ENCODE results near the gene DNMBP.
"Not testable (repeated sequence)": the region's sequence is repeated elsewhere in the genome, so short reads cannot be mapped to it uniquely, and the experiment has no call there.

Gene DNMBP

DNA sequence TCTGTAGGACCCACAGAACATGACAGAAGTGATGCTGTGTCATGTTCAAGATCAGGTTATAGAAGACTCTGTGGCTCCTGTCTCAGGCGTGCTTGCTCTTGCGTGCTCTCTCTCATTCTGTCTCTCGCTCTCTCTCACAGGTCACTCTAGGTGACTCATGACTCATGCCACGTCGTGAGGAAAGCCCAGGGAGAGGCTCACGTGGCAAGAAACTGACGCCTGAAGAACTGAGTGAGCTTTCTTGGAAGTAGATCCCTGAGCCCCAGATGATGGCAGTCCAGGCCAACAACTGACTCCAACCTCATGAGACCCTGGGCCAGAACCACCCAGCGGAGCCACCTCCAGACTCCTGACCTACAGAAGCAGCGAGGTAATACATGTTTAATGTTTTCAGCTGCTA is 103.3 kb downstream of the DNMBP start:
- DNase-seq, result no peak

- no peak for DNase-seq
These were observed 103.8 kb downstream of the DNMBP start for GRCh38 chr10:99905971-99906370.

DNA sequence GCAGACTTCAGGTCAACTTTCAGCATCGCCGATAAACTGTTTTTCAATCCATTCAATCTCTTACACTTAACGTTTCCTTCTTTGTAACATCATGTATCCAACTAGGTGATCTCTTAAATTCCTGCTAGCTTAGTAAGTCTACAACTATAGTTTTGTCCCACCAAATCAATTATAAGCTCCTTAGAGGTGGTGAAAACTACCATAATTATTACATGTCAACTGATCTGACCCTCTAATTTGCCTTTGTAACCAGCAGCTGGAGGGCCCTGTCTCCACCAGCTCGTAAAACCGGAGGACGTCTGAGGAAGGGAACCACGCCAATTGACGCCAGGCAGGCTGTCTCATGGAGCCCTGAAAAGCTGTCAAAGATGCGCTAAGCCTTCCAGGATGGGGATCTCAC is 113.9 kb downstream of the DNMBP start:
- no peak for DNase-seq

GRCh38 chr10:99895066-99895465 is 114.7 kb downstream of the DNMBP start:
- not testable (repeated sequence) for DNase-seq

GRCh38 chr10:99894613-99895012 is 115.1 kb downstream of the DNMBP start:
- no peak for DNase-seq

DNA sequence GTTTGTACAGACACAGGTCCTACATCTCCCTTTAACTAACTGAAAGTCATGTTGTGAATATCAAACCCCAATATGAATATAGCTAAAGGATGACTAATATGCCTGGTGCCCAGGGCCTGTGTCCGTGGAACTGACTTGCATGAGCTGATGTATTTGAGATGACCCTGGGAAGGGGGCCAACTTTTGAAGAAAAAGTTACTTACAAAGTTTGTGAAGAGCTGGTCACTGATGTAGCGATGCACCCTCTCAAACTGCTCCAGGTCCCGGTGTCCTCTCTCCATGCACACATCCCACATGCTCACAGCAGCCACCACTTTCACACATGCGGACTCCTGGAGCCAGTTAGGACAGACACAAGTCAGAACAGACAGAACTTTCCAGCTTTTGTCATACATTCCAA is 121.1 kb downstream of the DNMBP start:
- no peak for DNase-seq

DNA sequence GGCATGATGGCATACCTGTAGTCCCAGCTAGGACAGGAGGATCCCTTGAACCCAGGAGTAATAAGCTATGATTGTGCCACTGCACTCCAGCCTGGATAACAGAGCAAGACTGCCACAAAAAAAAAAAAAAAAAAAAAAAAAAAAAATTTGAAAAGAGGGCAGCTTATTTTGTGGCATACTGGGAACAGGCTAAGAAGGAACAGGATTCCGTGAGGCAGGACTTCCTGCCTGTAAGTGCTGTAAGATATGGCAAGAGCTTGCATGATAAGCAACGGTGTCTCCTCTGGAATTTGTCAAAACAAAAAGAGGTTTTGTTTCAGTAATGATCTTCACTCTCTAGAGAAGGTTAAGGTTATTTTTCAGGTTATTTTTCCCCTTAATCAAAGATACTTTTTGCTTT is 126.2 kb downstream of the DNMBP start:
- no peak for DNase-seq

GRCh38 chr10:99881371-99881770 is 128.4 kb downstream of the DNMBP start:
- DNase-seq, result no peak

- no peak for DNase-seq
These were observed 129.5 kb downstream of the DNMBP start for GRCh38 chr10:99880080-99880835.

- DNase-seq, result no peak
These were observed 134.3 kb downstream of the DNMBP start for GRCh38 chr10:99875473-99875872.

GRCh38 chr10:99874341-99875085 is 135.2 kb downstream of the DNMBP start:
- DNase-seq, result no peak

GRCh38 chr10:99873846-99874245 is 135.9 kb downstream of the DNMBP start:
- DNase-seq, result no peak

DNA sequence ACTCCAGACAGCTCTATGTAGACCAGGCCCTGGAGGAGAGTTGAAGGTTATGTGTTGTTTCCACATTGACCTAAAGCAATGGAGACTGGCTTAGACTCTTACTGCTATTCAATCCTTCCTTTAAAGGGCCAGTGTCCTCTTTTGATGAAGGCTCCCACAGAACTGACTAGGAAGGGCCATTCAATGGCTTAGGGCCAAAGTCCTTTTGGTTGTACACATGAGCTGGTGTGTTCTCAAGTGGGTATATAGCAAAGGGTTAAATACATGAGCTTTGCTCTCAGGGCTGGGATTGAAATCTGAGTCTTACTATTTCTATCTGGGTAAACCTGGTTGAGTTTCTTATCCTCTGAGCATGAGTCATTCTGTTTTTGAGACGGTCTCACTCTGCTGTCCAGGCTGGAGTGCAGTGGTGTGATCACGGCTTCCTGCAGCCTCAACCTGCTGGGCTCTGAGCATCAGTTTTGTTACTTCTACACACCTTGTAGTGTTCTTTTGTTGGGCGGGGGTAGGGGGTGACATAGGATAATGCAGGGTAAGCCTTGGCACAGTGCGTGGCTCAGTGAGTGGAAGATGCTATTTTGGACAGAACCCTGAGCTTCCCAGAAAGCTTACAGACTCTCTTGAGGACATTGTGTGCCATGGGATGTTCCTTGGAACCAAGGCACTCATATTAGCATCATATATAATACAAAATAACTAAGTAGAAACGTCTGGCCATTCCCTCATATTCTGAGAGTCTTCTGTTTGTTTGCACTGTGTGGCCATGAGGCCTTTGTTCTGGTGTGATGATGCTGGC is 137.2 kb downstream of the DNMBP start:
- peak in 1 of 5 experiments; percentile 19 for DNase-seq

GRCh38 chr10:99870123-99870730 is 139.5 kb downstream of the DNMBP start:
- peak in 4 of 5 experiments; percentile 16 to 93 (median 40) for DNase-seq

GRCh38 chr10:99869581-99870122 is 140.1 kb downstream of the DNMBP start:
- no peak for DNase-seq

DNA sequence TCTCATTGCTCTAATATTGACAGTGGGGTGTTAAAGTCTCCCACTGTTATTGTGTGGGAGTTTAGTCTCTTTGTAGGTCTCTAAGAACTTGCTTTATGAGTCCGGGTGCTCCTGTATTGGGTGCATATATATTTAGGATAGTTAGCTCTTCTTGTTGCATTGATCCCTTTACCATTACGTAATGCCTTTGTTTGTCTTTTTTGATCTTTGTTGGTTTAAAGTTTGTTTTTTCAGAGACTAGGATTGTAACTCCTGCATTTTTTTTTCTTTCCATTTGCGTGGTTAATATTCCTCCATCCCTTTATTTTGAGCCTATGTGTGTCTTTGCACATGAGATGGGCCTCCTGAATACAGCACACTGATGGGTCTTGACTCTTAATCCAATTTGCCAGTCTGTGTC is 142.5 kb downstream of the DNMBP start:
- not testable (repeated sequence) for DNase-seq

- DNase-seq, result not testable (repeated sequence)
These were observed 146.1 kb downstream of the DNMBP start for GRCh38 chr10:99863535-99864240.

- no peak for DNase-seq
These were observed 149.3 kb downstream of the DNMBP start for GRCh38 chr10:99860466-99860865.

DNA sequence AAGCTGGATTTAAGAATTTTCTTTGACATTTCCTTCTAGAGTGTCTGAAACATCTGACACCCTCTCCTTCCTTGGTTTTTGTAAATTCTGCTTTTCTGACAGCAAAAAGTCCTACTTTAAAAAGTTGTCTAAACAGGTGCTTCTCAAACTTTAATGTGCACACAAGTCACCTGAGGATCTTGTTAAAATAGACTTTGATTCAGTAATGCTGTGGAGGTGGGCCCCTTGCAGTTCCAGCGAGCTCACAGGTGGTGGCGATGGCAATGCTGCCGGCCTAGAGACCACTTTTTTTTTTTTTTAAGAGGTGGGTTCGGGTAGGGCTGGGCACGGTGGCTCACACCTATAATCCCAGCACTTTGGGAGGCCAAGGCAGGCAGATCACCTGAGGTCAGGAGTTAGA is 150.2 kb downstream of the DNMBP start:
- DNase-seq, result peak in 1 of 5 experiments; percentile 10

- DNase-seq, result no peak
These were observed 150.9 kb downstream of the DNMBP start for GRCh38 chr10:99858849-99859248.

GRCh38 chr10:99855479-99856071 is 154.2 kb downstream of the DNMBP start:
- no peak for DNase-seq

DNA sequence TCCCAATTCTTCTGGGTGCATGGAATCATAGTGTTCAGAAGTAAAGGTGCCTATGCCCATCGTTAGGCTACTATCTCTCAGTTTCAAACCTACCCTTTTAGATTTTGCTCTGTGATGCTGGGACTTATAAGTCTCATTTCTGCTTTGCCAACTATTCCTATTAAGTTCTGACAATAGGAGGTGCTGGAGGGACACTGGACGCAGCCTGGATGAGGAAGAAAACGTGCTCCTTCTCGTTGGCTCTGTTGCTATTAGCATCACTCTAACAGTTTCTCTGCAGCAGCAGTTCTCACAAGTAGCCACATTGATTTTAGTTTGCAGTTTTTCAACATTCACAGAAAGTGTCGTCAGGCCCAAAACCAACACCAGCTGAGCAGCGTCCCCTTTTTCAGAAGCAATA is 154.9 kb downstream of the DNMBP start:
- DNase-seq, result no peak
